GM12891 (cell line): ENCODE measurements around the gene NKD1.

Experiments
- POLR2A ChIP-seq: IDR thresholded peaks from 2 replicates; pipeline ENCODE4 v1.6.1; 2011; ENCODE audit warnings: low read depth, low read length, control low read depth
- POLR2AphosphoS5 ChIP-seq: IDR thresholded peaks from 2 replicates; pipeline ENCODE4 v1.6.1; 2011; ENCODE audit warnings: low read depth, low read length, control low read depth
- TAF1 ChIP-seq: IDR thresholded peaks from 2 replicates; pipeline ENCODE4 v1.6.1; 2011; ENCODE audit warnings: low read depth, low read length, control low read depth

GRCh38 chr16:50628156-50628802 is 80.1 kb downstream of the NKD1 start:
- TF ChIP-seq POLR2A (no peak), POLR2AphosphoS5 (no peak), TAF1 (no peak)
